ENCODE results near the gene WDR43. TPM values are rescaled to one million over a fixed set of nuclear protein-coding genes. Genes with fewer than 3 reads are reported as not detected.
A peak's percentile ranks its signal among the peaks of the same experiment; 100 is the strongest.

The WDR43 gene
- polyA plus RNA-seq, 1 donor (not counting 4 experiments of a cell fraction or from before 2014, with no cell fraction given): 125 TPM

DNA sequence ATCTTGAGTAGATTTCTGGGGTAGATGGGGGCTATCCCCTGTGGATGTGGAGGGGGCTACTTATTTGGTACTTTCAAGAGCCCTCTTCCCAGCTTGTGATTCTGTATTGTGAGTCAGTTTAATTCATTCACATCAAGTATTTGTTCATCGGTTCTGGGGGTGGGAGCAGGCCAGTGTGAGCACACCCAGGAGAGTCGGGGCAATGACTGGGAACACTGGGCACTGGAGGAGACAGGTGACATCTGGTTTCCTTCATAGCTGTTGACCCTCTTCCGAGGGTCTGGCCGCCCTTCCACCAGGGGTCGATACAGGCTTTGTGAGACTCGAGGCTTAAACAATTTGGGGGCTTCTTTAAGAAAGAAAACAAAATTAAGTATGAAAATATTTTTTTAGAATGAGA is 84.1 kb downstream of the WDR43 start:
- Histone ChIP-seq H3K79me2 (ENCODE audit: control insufficient read depth, insufficient read depth, low read length) (no peaks in the 10 kb centered on the region), H3K9me1 (ENCODE audit: control insufficient read depth, extremely low read depth, insufficient read depth, low read length) (no peaks in the 10 kb centered on the region), H3K9me3 (ENCODE audit: control insufficient read depth, low read depth, low read length) (no peaks in the 10 kb centered on the region), H3K36me3 (ENCODE audit: control insufficient read depth in 2 of 2, extremely low read depth in 1 of 2, insufficient read depth in 2 of 2, low read length in 2 of 2) (no peaks in the 10 kb centered on the region), H3K9ac (ENCODE audit: control insufficient read depth, extremely low read depth, insufficient read depth, low read length) (no peak overlapping the region), H3K4me2 (ENCODE audit: control insufficient read depth, extremely low read depth, insufficient read depth, low read depth, low read length) (no peak overlapping the region), H3K4me1 (ENCODE audit: control insufficient read depth, extremely low read depth, insufficient read depth, low read length) (peaks cover 14% of the 10 kb centered on the region), H2AFZ (ENCODE audit: control insufficient read depth, low read length) (no peak overlapping the region), H3K4me3 (ENCODE audit: control insufficient read depth in 2 of 3, extremely low read depth in 1 of 3, insufficient read depth in 2 of 3, low read depth in 1 of 3, low read length in 3 of 3) (no peak overlapping the region), H3K27me3 (ENCODE audit: control insufficient read depth, extremely low read depth, insufficient read depth, low read length) (no peaks in the 10 kb centered on the region), H4K20me1 (ENCODE audit: control insufficient read depth, extremely low read depth, insufficient read depth, low read length) (no peaks in the 10 kb centered on the region), H3K27ac (ENCODE audit: control insufficient read depth, insufficient read depth, low read length) (no peak overlapping the region)
- dilution Hi-C loops (cut with MboI; ENCODE audit: extremely low pct_ligation_motif_present, low sequenced_read_pairs): no loop called here
- TF ChIP-seq, protein P1, sequence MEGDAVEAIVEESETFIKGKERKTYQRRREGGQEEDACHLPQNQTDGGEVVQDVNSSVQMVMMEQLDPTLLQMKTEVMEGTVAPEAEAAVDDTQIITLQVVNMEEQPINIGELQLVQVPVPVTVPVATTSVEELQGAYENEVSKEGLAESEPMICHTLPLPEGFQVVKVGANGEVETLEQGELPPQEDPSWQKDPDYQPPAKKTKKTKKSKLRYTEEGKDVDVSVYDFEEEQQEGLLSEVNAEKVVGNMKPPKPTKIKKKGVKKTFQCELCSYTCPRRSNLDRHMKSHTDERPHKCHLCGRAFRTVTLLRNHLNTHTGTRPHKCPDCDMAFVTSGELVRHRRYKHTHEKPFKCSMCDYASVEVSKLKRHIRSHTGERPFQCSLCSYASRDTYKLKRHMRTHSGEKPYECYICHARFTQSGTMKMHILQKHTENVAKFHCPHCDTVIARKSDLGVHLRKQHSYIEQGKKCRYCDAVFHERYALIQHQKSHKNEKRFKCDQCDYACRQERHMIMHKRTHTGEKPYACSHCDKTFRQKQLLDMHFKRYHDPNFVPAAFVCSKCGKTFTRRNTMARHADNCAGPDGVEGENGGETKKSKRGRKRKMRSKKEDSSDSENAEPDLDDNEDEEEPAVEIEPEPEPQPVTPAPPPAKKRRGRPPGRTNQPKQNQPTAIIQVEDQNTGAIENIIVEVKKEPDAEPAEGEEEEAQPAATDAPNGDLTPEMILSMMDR (optimal IDR thresholded peaks at IDR 0.05 in 1 of 3, IDR thresholded peaks at IDR 0.05 in 1 of 3, conservative IDR thresholded peaks at IDR 0.05 in 1 of 3; ENCODE audit: extremely low read depth in 1 of 3, insufficient read depth in 2 of 3, low read length in 3 of 3): no peak
- TF ChIP-seq EZH2 (IDR thresholded peaks at IDR 0.05; ENCODE audit: low read length): no peak
- FAIRE-seq: no peak
- no peak for DNase-seq (ENCODE audit: low read depth, low spot score)

- FAIRE-seq (no peak), DNase-seq (ENCODE audit: low read depth, low spot score) (no peak)
- dilution Hi-C loops (cut with MboI; ENCODE audit: extremely low pct_ligation_motif_present, low sequenced_read_pairs): no loop called here
- H4K20me1 ChIP-seq (ENCODE audit: control insufficient read depth, extremely low read depth, insufficient read depth, low read length): no peaks in the 10 kb centered on the region
- H3K27ac ChIP-seq (ENCODE audit: control insufficient read depth, insufficient read depth, low read length): no peak overlapping the region
- no peaks in the 10 kb centered on the region for H3K79me2 ChIP-seq (ENCODE audit: control insufficient read depth, insufficient read depth, low read length)
- H3K4me3 ChIP-seq (ENCODE audit: control insufficient read depth in 2 of 3, extremely low read depth in 1 of 3, insufficient read depth in 2 of 3, low read depth in 1 of 3, low read length in 3 of 3): no peak overlapping the region
- H3K9ac ChIP-seq (ENCODE audit: control insufficient read depth, extremely low read depth, insufficient read depth, low read length): no peak overlapping the region
- no peaks in the 10 kb centered on the region for H3K9me3 ChIP-seq (ENCODE audit: control insufficient read depth, low read depth, low read length)
- no peaks in the 10 kb centered on the region for H3K27me3 ChIP-seq (ENCODE audit: control insufficient read depth, extremely low read depth, insufficient read depth, low read length)
- no peaks in the 10 kb centered on the region for H3K9me1 ChIP-seq (ENCODE audit: control insufficient read depth, extremely low read depth, insufficient read depth, low read length)
- H3K4me1 ChIP-seq (ENCODE audit: control insufficient read depth, extremely low read depth, insufficient read depth, low read length): peaks cover 14% of the 10 kb centered on the region
- no peak overlapping the region for H3K4me2 ChIP-seq (ENCODE audit: control insufficient read depth, extremely low read depth, insufficient read depth, low read depth, low read length)
- TF ChIP-seq, protein P1 (optimal IDR thresholded peaks at IDR 0.05 in 1 of 3, IDR thresholded peaks at IDR 0.05 in 1 of 3, conservative IDR thresholded peaks at IDR 0.05 in 1 of 3; ENCODE audit: extremely low read depth in 1 of 3, insufficient read depth in 2 of 3, low read length in 3 of 3): no peak
- no peak for TF ChIP-seq EZH2 (IDR thresholded peaks at IDR 0.05; ENCODE audit: low read length)
- peak overlapping the region; percentile 15 for H2AFZ ChIP-seq (ENCODE audit: control insufficient read depth, low read length)
- H3K36me3 ChIP-seq (ENCODE audit: control insufficient read depth in 2 of 2, extremely low read depth in 1 of 2, insufficient read depth in 2 of 2, low read length in 2 of 2): no peaks in the 10 kb centered on the region
Observed at GRCh38 chr2:28979041-28979440, 84.6 kb downstream of the WDR43 start.
